SU-DHL-6 (cell line): ENCODE data around the gene PTRHD1.
A peak's percentile ranks its signal among the peaks of the same experiment; 100 is the strongest.

Experiments
- H2AFZ ChIP-seq: fragments of 200-600 bp; sonication (generic); 2 replicates; pipeline ENCODE4 v1.6.1; 2014; ENCODE audit warnings: low read depth, mild to moderate bottlenecking, moderate library complexity, mixed read lengths, antibody characterized with exemption, low read length; ENCODE audit not compliant: severe bottlenecking
- H3F3A ChIP-seq: fragments of 200-600 bp; shearing (Covaris generic); 2 replicates; pipeline ENCODE4 v1.6.0; 2016; ENCODE audit warnings: antibody characterized with exemption, mild to moderate bottlenecking; ENCODE audit not compliant: insufficient read depth
- H3K27ac ChIP-seq: fragments of 200-600 bp; sonication (generic); 2 replicates; pipeline ENCODE4 v1.5.1; 2016; ENCODE audit warnings: low read depth, mild to moderate bottlenecking, low read length, moderate library complexity, mixed read lengths
- H3K27me3 ChIP-seq: fragments of 200-600 bp; sonication (generic), shearing (Covaris generic); 2 replicates; pipeline ENCODE4 v1.6.0; 2014; ENCODE audit warnings: mild to moderate bottlenecking, low read length
- H3K36me3 ChIP-seq: fragments of 200-600 bp; sonication (generic); 2 replicates; pipeline ENCODE4 v1.6.1; 2014; ENCODE audit warnings: mild to moderate bottlenecking, low read length, mixed read lengths
- H3K4me2 ChIP-seq: fragments of 300-600, 200-600 bp; shearing (Covaris generic), sonication (generic); 2 replicates; pipeline ENCODE4 v1.6.0; 2014; ENCODE audit warnings: low read length, low read depth, mild to moderate bottlenecking; ENCODE audit not compliant: poor library complexity, severe bottlenecking
- H3K4me3 ChIP-seq: fragments of 200-600 bp; sonication (generic); 2 replicates; pipeline ENCODE4 v1.5.1; 2014; ENCODE audit warnings: antibody characterized with exemption, low read length, mild to moderate bottlenecking, mixed read lengths; ENCODE audit not compliant: insufficient read depth, poor library complexity, severe bottlenecking
- H3K79me2 ChIP-seq: fragments of 200-600 bp; sonication (generic); 2 replicates; pipeline ENCODE4 v1.6.1; 2014; ENCODE audit warnings: mild to moderate bottlenecking, low read length, moderate library complexity; ENCODE audit not compliant: insufficient read depth
- H3K9ac ChIP-seq: fragments of 200-600 bp; sonication (generic); 2 replicates; pipeline ENCODE4 v1.7.0; 2014; ENCODE audit warnings: mild to moderate bottlenecking, low read length
- H3K9me2 ChIP-seq: fragments of 200-600 bp; sonication (generic); replicated peaks from 2 replicates; pipeline ENCODE4 v1.6.1; 2014; ENCODE audit warnings: low read length; ENCODE audit not compliant: insufficient read depth
- H3K9me3 ChIP-seq: fragments of 200-600 bp; sonication (generic); 2 replicates; pipeline ENCODE4 v1.6.1; 2014; ENCODE audit warnings: low read length, mixed read lengths; ENCODE audit not compliant: insufficient read depth
- H4K20me1 ChIP-seq: fragments of 200-600 bp; sonication (generic); 2 replicates; pipeline ENCODE4 v1.6.1; 2014; ENCODE audit warnings: low read depth, mild to moderate bottlenecking, antibody characterized with exemption, low read length, moderate library complexity, mixed read lengths
- EZH2phosphoT487 ChIP-seq: fragments of 200-600 bp; sonication (generic), shearing (Covaris generic); conservative IDR thresholded peaks from 2 replicates; pipeline ENCODE4 v1.6.1; 2018; ENCODE audit warnings: mild to moderate bottlenecking, antibody characterized with exemption, low read length, moderate library complexity, mixed read lengths
- TF ChIP-seq, protein P1 (sequence below): fragments of 200-600 bp; sonication (generic); IDR thresholded peaks from one replicate; pipeline ENCODE4 v1.5.1; 2017; ENCODE audit warnings: antibody characterized with exemption, mild to moderate bottlenecking, low read length, moderate library complexity; ENCODE audit not compliant: insufficient read depth, poor library complexity, severe bottlenecking

Gene PTRHD1

DNA sequence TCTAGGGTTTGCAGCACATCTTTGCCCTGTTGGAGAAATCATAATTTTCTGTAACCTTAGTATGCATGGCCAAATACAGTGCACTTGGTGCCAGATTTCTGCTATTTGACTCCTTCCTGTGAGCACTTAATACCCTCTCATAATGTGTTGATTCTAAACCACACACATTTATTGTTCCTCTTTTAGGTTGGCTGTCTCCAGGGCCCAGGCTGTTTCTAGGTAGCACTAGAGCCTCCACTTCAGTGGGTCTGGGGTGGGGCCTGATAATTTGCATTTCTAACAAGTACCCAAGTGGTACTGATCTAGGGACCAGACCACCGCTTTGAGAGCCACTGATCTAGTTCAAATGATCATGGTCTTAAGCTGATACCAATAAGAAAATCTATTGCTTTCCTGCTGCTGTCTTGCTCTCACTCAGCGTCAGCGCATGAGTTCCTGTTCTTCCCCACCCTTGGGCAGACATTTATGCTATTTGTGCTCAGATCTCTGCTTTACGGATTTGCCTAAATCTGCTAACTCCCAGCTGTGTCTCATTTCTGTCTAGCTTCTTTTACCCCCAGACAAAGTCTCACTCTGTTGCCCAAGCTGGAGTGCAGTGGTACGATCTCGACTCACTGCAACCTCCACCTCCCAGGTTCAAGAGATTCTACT lies 7.4 kb downstream of the PTRHD1 start:
- Histone ChIP-seq H3K4me3 (no peak overlapping the region), H2AFZ (peak overlapping the region; percentile 76), H3K27me3 (no peaks in the 10 kb centered on the region), H3K9me2 (no peaks in the 10 kb centered on the region), H3K79me2 (no peaks in the 10 kb centered on the region), H4K20me1 (no peaks in the 10 kb centered on the region), H3K9me3 (no peaks in the 10 kb centered on the region), H3K27ac (peak overlapping the region; percentile 64), H3F3A (peaks cover 3% of the 10 kb centered on the region; the same call in 1 of the 2 replicates), H3K36me3 (no peaks in the 10 kb centered on the region), H3K4me2 (peak overlapping the region; percentile 49), H3K9ac (peak overlapping the region; percentile 12; the same call in 1 of the 2 replicates)
- TF ChIP-seq, protein P1, sequence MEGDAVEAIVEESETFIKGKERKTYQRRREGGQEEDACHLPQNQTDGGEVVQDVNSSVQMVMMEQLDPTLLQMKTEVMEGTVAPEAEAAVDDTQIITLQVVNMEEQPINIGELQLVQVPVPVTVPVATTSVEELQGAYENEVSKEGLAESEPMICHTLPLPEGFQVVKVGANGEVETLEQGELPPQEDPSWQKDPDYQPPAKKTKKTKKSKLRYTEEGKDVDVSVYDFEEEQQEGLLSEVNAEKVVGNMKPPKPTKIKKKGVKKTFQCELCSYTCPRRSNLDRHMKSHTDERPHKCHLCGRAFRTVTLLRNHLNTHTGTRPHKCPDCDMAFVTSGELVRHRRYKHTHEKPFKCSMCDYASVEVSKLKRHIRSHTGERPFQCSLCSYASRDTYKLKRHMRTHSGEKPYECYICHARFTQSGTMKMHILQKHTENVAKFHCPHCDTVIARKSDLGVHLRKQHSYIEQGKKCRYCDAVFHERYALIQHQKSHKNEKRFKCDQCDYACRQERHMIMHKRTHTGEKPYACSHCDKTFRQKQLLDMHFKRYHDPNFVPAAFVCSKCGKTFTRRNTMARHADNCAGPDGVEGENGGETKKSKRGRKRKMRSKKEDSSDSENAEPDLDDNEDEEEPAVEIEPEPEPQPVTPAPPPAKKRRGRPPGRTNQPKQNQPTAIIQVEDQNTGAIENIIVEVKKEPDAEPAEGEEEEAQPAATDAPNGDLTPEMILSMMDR = no peak
- TF ChIP-seq EZH2phosphoT487 = no peak

DNA sequence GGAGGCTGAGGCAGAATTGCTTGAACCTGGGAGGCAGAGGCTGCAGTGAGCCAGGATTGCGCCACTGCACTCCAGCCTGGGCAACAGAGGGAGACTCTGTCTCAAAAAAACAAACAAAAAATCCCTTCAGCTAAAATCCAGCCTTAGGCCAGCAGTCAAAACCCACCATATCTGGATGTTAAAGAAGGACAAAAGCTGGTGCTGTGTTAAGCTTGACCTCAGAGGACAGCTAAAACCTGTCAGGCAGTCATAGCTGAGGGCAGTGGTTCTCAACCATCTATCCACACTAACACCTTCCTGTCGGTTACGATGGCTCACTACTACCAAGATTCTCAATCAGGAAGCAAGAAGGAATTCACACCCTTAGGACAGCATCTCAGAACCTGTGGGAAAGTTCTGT lies 9.6 kb downstream of the PTRHD1 start:
- Histone ChIP-seq H3F3A (peaks cover 3% of the 10 kb centered on the region; the same call in 1 of the 2 replicates), H3K4me2 (no peak overlapping the region), H3K4me3 (no peak overlapping the region), H3K9me2 (no peaks in the 10 kb centered on the region), H3K27ac (no peak overlapping the region), H4K20me1 (no peaks in the 10 kb centered on the region), H3K27me3 (no peaks in the 10 kb centered on the region), H3K79me2 (no peaks in the 10 kb centered on the region), H2AFZ (no peak overlapping the region), H3K9ac (no peak overlapping the region), H3K36me3 (no peaks in the 10 kb centered on the region), H3K9me3 (no peaks in the 10 kb centered on the region)
- TF ChIP-seq, protein P1 = no peak
- TF ChIP-seq EZH2phosphoT487 = no peak

- no peak overlapping the region for H3K4me2 ChIP-seq
- TF ChIP-seq, protein P1 = no peak
- no peak for TF ChIP-seq EZH2phosphoT487
- no peak overlapping the region for H2AFZ ChIP-seq
- H3F3A ChIP-seq = no peaks in the 10 kb centered on the region
- H3K27ac ChIP-seq = no peak overlapping the region
- H3K4me3 ChIP-seq = no peak overlapping the region
- H3K79me2 ChIP-seq = no peaks in the 10 kb centered on the region
- no peaks in the 10 kb centered on the region for H4K20me1 ChIP-seq
- no peaks in the 10 kb centered on the region for H3K9me2 ChIP-seq
- no peaks in the 10 kb centered on the region for H3K36me3 ChIP-seq
- H3K27me3 ChIP-seq = no peaks in the 10 kb centered on the region
- H3K9me3 ChIP-seq = no peaks in the 10 kb centered on the region
- no peak overlapping the region for H3K9ac ChIP-seq
Observed at GRCh38 chr2:24779116-24779515, 14.1 kb downstream of the PTRHD1 start.
